Liver (tissue), 9 donors: Measurements from ENCODE around the gene ACER2. TPM values are rescaled to one million over a fixed set of nuclear protein-coding genes. Genes with fewer than 3 reads are reported as not detected.

Experiments
- DNase-seq: peaks from one replicate; pipeline ENCODE4 v3.0.0-alpha.2; 2017; ENCODE audit warnings: low spot score
- H3K27ac ChIP-seq, 2 donors: one replicate each; pipeline ENCODE4 v1.7.0; 2013; ENCODE audit warnings: inconsistent platforms in 2 of 2, low read length in 2 of 2, control low read depth in 1 of 2, low read depth in 1 of 2, mild to moderate bottlenecking in 1 of 2
- H3K27me3 ChIP-seq, 4 donors: one replicate each; pipeline versions ENCODE4 v1.6.1 to v1.7.0; 2013; ENCODE audit warnings: low read length in 3 of 4, inconsistent platforms in 1 of 4, mild to moderate bottlenecking in 1 of 4, moderate library complexity in 1 of 4; ENCODE audit not compliant: control insufficient read depth in 4 of 4, insufficient read depth in 4 of 4
- H3K36me3 ChIP-seq, 4 donors: one replicate each; pipeline versions ENCODE4 v1.6.1 to v1.7.0; 2013; ENCODE audit warnings: low read length in 3 of 4, mild to moderate bottlenecking in 3 of 4, low read depth in 1 of 4, moderate library complexity in 1 of 4; ENCODE audit not compliant: control insufficient read depth in 4 of 4, insufficient read depth in 3 of 4
- H3K4me1 ChIP-seq, 4 donors: one replicate each; pipeline versions ENCODE4 v1.6.1 to v1.7.0; 2013; ENCODE audit warnings: low read length in 3 of 4, mild to moderate bottlenecking in 3 of 4, moderate library complexity in 1 of 4; ENCODE audit not compliant: control insufficient read depth in 4 of 4, insufficient read depth in 4 of 4
- H3K4me3 ChIP-seq, 3 donors: one replicate each; pipeline versions ENCODE4 v1.6.1 to v1.7.0; 2013; ENCODE audit warnings: low read length in 3 of 3, control low read depth in 1 of 3, low read depth in 1 of 3, mild to moderate bottlenecking in 1 of 3
- H3K9ac ChIP-seq, 2 donors: one replicate each; pipeline ENCODE4 v1.7.0; 2013; ENCODE audit warnings: low read length in 2 of 2, mild to moderate bottlenecking in 2 of 2, moderate library complexity in 2 of 2, control low read depth in 1 of 2, low read depth in 1 of 2
- H3K9me3 ChIP-seq, 4 donors: one replicate each; pipeline versions ENCODE4 v1.6.1 to v1.7.0; 2013; ENCODE audit warnings: low read length in 3 of 4; ENCODE audit not compliant: control insufficient read depth in 4 of 4
- EGR1 ChIP-seq, 2 donors: IDR thresholded peaks; 2 replicates each; pipeline ENCODE4 v1.6.1; 2016 to 2018; ENCODE audit warnings: antibody characterized with exemption in 2 of 2, low read depth in 2 of 2
- FOXA1 ChIP-seq: IDR thresholded peaks from 2 replicates; pipeline ENCODE4 v1.6.1; 2016; ENCODE audit warnings: antibody characterized with exemption
- GABPA ChIP-seq, 2 donors: IDR thresholded peaks in 1 of 2; conservative IDR thresholded peaks in 1 of 2; 2 replicates each; pipeline ENCODE4 v1.6.1; 2016; ENCODE audit warnings: antibody characterized with exemption in 2 of 2, mild to moderate bottlenecking in 1 of 2, moderate library complexity in 1 of 2
- HNF4A ChIP-seq, 2 donors: conservative IDR thresholded peaks; 2 replicates each; pipeline ENCODE4 v1.6.1; 2016; ENCODE audit warnings: antibody characterized with exemption in 2 of 2, mild to moderate bottlenecking in 2 of 2
- HNF4G ChIP-seq: IDR thresholded peaks from 2 replicates; pipeline ENCODE4 v1.6.1; 2016; ENCODE audit warnings: antibody characterized with exemption
- JUND ChIP-seq, 2 donors: IDR thresholded peaks; 2 replicates each; pipeline ENCODE4 v1.6.1; 2016; ENCODE audit warnings: antibody characterized with exemption in 2 of 2
- NR2F2 ChIP-seq: IDR thresholded peaks from 2 replicates; pipeline ENCODE4 v1.6.1; 2016; ENCODE audit warnings: antibody characterized with exemption
- RXRA ChIP-seq, 2 donors: IDR thresholded peaks; 2 replicates each; pipeline ENCODE4 v1.6.1; 2017 to 2018; ENCODE audit warnings: antibody characterized with exemption in 2 of 2, mild to moderate bottlenecking in 1 of 2
- SP1 ChIP-seq: IDR thresholded peaks from 2 replicates; pipeline ENCODE4 v1.6.1; 2018; ENCODE audit warnings: antibody characterized with exemption, mild to moderate bottlenecking
- YY1 ChIP-seq: IDR thresholded peaks from 2 replicates; pipeline ENCODE4 v1.6.1; 2016; ENCODE audit warnings: antibody characterized with exemption, mild to moderate bottlenecking
- WGBS: extraction: QIAGEN DNeasy Blood & Tissue Kit; methylation state at CpG from one replicate; pipeline ENCODE4 v1.1.7; 2013; 5-methylcytosine and 5-hydroxymethylcytosine counted together
- polyA plus RNA-seq, 2 donors: library from polyadenylated mRNA; stranded (reverse) in 1 of 2; unstranded in 1 of 2; fragments of 200-250 nt in 1 of 2; fragments of >200 nt in 1 of 2; fragmentation: Nextera tagmentation in 1 of 2; extraction: Ambion mirVana in 1 of 2; gene quantifications; one replicate each; pipeline versions ENCODE4 v1.2.1 to v1.2.3, GENCODE V29; 2013 to 2015
- total RNA-seq, 2 donors: library from RNA; depleted of rRNA; stranded (reverse); fragments of >200 nt; gene quantifications; one replicate each; pipeline ENCODE4 v1.2.3, GENCODE V29; 2014
- TF ChIP-seq, protein P1 (sequence below): IDR thresholded peaks from 2 replicates; pipeline ENCODE4 v1.6.1; 2016; ENCODE audit warnings: antibody characterized with exemption
- TF ChIP-seq, protein P2 (sequence below): fragments of 150-350 bp; IDR thresholded peaks from 2 replicates; pipeline ENCODE4 v1.5.1; 2017; ENCODE audit warnings: improper control_type of control experiment, low read depth, low read length; ENCODE audit not compliant: missing input control
- TF ChIP-seq, protein P3 (sequence below): IDR thresholded peaks from 2 replicates; pipeline ENCODE4 v1.6.1; 2016; ENCODE audit warnings: antibody characterized with exemption
- TF ChIP-seq, protein P4 (sequence below): IDR thresholded peaks from 2 replicates; pipeline ENCODE4 v1.6.1; 2016; ENCODE audit warnings: antibody characterized with exemption
- TF ChIP-seq, protein P5 (sequence below): IDR thresholded peaks from 2 replicates; pipeline ENCODE4 v1.6.1; 2016; ENCODE audit warnings: antibody characterized with exemption, mild to moderate bottlenecking
- donor health status: healthy.
- donor health status: healthy.
- donor health status: healthy.
- donor health status: healthy.
- donor health status: healthy.

Gene ACER2
- total and polyA plus RNA-seq, 4 donors, result 0.47 to 4.0 (median 1.9) TPM

DNA sequence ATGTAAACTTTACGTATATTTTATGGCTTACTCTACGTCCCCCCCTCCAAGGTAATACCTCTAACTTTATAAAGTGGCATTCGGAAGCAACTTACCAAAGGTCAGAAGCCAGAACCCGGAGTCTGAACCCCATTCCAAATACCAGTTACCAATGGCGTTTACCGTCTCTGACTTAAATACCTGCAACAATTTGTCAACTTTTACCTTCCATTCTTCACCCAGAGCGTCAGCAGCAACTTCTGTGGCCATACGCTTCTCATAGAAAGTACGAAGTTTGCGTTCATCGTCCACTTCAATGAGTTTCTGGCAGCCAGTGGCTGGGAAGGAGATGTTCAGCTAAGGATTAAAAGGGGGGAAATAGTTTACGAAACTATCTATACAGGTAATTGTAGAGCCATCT is 29.5 kb upstream of the ACER2 start:
- Histone ChIP-seq H3K9me3 (no peaks in the 10 kb centered on the region), H3K27me3 (no peaks in the 10 kb centered on the region), H3K4me1 (peaks cover 5 to 26% (median 12%) of the 10 kb centered on the region in 4 donors), H3K9ac (peak overlapping the region; percentile 81 to 90), H3K27ac (peak overlapping the region; percentile 76 to 79), H3K4me3 (peak overlapping the region; percentile 73 to 97 (median 88)), H3K36me3 (peaks cover 8 to 40% (median 35%) of the 10 kb centered on the region in 4 donors)
- DNase-seq, result no peak
- 13% methylated on average over 12 of the region's 12 CpGs for WGBS
- no peak for TF ChIP-seq EGR1 (IDR thresholded peaks at IDR 0.05; ENCODE audit: low read depth in 2 of 2)
- peak; percentile 28 to 62 for TF ChIP-seq HNF4A (conservative IDR thresholded peaks at IDR 0.05)
- TF ChIP-seq, protein P1, sequence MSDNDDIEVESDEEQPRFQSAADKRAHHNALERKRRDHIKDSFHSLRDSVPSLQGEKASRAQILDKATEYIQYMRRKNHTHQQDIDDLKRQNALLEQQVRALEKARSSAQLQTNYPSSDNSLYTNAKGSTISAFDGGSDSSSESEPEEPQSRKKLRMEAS, result no peak
- TF ChIP-seq, protein P2, sequence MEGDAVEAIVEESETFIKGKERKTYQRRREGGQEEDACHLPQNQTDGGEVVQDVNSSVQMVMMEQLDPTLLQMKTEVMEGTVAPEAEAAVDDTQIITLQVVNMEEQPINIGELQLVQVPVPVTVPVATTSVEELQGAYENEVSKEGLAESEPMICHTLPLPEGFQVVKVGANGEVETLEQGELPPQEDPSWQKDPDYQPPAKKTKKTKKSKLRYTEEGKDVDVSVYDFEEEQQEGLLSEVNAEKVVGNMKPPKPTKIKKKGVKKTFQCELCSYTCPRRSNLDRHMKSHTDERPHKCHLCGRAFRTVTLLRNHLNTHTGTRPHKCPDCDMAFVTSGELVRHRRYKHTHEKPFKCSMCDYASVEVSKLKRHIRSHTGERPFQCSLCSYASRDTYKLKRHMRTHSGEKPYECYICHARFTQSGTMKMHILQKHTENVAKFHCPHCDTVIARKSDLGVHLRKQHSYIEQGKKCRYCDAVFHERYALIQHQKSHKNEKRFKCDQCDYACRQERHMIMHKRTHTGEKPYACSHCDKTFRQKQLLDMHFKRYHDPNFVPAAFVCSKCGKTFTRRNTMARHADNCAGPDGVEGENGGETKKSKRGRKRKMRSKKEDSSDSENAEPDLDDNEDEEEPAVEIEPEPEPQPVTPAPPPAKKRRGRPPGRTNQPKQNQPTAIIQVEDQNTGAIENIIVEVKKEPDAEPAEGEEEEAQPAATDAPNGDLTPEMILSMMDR, result no peak
- TF ChIP-seq NR2F2, result peak; percentile 13
- TF ChIP-seq SP1, result no peak
- TF ChIP-seq FOXA1, result no peak
- TF ChIP-seq, protein P3, sequence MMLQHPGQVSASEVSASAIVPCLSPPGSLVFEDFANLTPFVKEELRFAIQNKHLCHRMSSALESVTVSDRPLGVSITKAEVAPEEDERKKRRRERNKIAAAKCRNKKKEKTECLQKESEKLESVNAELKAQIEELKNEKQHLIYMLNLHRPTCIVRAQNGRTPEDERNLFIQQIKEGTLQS, result no peak
- no peak for TF ChIP-seq JUND (IDR thresholded peaks at IDR 0.05)
- TF ChIP-seq HNF4G, result no peak
- TF ChIP-seq YY1, result no peak
- TF ChIP-seq RXRA (IDR thresholded peaks at IDR 0.05), result no peak
- TF ChIP-seq, protein P4, sequence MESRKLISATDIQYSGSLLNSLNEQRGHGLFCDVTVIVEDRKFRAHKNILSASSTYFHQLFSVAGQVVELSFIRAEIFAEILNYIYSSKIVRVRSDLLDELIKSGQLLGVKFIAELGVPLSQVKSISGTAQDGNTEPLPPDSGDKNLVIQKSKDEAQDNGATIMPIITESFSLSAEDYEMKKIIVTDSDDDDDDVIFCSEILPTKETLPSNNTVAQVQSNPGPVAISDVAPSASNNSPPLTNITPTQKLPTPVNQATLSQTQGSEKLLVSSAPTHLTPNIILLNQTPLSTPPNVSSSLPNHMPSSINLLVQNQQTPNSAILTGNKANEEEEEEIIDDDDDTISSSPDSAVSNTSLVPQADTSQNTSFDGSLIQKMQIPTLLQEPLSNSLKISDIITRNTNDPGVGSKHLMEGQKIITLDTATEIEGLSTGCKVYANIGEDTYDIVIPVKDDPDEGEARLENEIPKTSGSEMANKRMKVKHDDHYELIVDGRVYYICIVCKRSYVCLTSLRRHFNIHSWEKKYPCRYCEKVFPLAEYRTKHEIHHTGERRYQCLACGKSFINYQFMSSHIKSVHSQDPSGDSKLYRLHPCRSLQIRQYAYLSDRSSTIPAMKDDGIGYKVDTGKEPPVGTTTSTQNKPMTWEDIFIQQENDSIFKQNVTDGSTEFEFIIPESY, result no peak

DNA sequence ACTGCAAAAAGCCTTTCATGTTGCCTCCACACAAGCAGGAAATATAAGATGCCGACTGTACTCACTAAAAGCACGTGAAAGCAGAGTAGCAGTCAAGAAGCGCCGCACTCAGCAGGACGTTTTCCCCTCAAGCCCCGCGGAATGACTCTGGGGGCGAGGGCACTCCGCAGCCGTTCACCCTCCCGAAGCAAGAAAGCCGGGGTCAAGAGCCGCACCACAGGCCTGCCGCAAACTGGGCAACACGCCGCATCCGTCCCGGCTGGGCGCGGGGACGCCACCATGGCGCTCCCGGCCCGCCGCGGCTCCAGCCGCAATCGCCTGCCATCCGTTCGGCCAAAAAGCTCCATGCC is 29.1 kb upstream of the ACER2 start:
- peaks cover 5 to 26% (median 12%) of the 10 kb centered on the region in 4 donors for H3K4me1 ChIP-seq
- WGBS, result under 1% methylated on average over 30 of the region's 30 CpGs
- peak overlapping the region; percentile 81 to 90 for H3K9ac ChIP-seq
- DNase-seq, result no peak
- no peak for TF ChIP-seq GABPA (IDR thresholded peaks at IDR 0.05 in 1 of 2, conservative IDR thresholded peaks at IDR 0.05 in 1 of 2)
- TF ChIP-seq, protein P2, result no peak
- no peak for TF ChIP-seq YY1
- no peak for TF ChIP-seq HNF4G
- no peak for TF ChIP-seq JUND (IDR thresholded peaks at IDR 0.05)
- TF ChIP-seq EGR1 (IDR thresholded peaks at IDR 0.05; ENCODE audit: low read depth in 2 of 2), result no peak
- TF ChIP-seq, protein P3, result no peak
- TF ChIP-seq NR2F2, result no peak
- no peak for TF ChIP-seq SP1
- TF ChIP-seq HNF4A (conservative IDR thresholded peaks at IDR 0.05), result no peak
- TF ChIP-seq, protein P5, sequence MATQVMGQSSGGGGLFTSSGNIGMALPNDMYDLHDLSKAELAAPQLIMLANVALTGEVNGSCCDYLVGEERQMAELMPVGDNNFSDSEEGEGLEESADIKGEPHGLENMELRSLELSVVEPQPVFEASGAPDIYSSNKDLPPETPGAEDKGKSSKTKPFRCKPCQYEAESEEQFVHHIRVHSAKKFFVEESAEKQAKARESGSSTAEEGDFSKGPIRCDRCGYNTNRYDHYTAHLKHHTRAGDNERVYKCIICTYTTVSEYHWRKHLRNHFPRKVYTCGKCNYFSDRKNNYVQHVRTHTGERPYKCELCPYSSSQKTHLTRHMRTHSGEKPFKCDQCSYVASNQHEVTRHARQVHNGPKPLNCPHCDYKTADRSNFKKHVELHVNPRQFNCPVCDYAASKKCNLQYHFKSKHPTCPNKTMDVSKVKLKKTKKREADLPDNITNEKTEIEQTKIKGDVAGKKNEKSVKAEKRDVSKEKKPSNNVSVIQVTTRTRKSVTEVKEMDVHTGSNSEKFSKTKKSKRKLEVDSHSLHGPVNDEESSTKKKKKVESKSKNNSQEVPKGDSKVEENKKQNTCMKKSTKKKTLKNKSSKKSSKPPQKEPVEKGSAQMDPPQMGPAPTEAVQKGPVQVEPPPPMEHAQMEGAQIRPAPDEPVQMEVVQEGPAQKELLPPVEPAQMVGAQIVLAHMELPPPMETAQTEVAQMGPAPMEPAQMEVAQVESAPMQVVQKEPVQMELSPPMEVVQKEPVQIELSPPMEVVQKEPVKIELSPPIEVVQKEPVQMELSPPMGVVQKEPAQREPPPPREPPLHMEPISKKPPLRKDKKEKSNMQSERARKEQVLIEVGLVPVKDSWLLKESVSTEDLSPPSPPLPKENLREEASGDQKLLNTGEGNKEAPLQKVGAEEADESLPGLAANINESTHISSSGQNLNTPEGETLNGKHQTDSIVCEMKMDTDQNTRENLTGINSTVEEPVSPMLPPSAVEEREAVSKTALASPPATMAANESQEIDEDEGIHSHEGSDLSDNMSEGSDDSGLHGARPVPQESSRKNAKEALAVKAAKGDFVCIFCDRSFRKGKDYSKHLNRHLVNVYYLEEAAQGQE, result no peak
- TF ChIP-seq, protein P1, result no peak
- TF ChIP-seq, protein P4, result no peak
- no peaks in the 10 kb centered on the region for H3K27me3 ChIP-seq
- no peaks in the 10 kb centered on the region for H3K9me3 ChIP-seq
- H3K27ac ChIP-seq, result peak overlapping the region; percentile 76 to 79
- H3K36me3 ChIP-seq, result peaks cover 6 to 36% (median 32%) of the 10 kb centered on the region in 4 donors
- H3K4me3 ChIP-seq, result peak overlapping the region; percentile 73 to 97 (median 88)
